ENCODE data around the gene CAMKK1. TPM values are rescaled to one million over a fixed set of nuclear protein-coding genes. Genes with fewer than 3 reads are reported as not detected.

The CAMKK1 gene
- total RNA-seq, 1 donor from 2014 or later = 3.6 TPM

DNA sequence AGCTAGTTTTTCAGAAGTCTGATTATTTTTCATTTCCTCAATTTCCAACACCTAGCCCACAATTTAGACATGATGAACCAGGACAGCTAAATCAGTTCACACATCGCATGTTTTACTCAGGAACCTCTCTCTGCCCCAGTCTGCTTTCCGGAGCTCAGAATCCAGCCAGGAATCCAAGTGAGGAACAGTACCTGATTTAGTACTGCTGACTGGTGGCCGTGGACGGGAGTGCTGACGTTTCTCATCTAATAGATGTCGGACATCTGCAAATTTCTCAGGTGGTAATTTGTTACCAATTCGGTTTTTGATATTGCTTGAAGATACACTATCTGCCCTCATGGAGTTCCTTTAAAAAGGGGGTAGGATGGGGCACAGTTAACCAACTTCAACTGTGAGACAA is 76.9 kb downstream of the CAMKK1 start:
- peaks cover 75 to 96% of the 10 kb centered on the region in 2 donors for H3K36me3 ChIP-seq

DNA sequence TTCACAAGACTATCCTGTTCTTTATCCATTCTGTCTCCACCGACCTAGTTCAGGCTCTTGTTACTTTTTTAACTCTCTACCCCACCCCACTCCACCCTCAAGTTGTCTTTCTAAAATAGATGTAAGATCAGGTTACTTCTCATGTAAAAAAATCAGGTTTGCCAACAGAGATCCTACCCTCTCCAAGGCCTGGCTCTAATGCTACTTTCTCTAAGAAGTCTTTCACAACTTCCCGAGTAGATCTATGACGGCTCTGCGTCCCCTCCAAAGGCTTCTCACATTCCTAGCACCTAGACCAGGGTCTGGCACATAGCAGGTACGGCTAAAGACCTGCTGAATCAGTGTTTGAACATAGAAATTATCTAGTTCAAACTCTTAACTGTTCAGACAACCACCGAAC is 77.7 kb downstream of the CAMKK1 start:
- H3K9me3 ChIP-seq = no peaks in the 10 kb centered on the region
- H3K36me3 ChIP-seq = peaks cover 70 to 96% of the 10 kb centered on the region in 2 donors
- no peaks in the 10 kb centered on the region for H3K27me3 ChIP-seq
- H3K27ac ChIP-seq = no peak overlapping the region
- H3K4me3 ChIP-seq = no peak overlapping the region
- H3K4me1 ChIP-seq = no peaks in the 10 kb centered on the region
- DNase-seq (ENCODE audit: low spot score in 2 of 2) = no peak
- TF ChIP-seq CTCF (IDR thresholded peaks at IDR 0.05) = no peak
- intact Hi-C loops (cut with DNase I) = no loop called here

More for the DNA sequence above, 76.9 kb downstream of the CAMKK1 start:
- Histone ChIP-seq H3K27ac (no peak overlapping the region), H3K4me1 (no peaks in the 10 kb centered on the region), H3K27me3 (no peaks in the 10 kb centered on the region), H3K4me3 (no peak overlapping the region), H3K9me3 (no peaks in the 10 kb centered on the region)
- no peak for TF ChIP-seq CTCF (IDR thresholded peaks at IDR 0.05)
- intact Hi-C loops (cut with DNase I) = no loop called here
- DNase-seq (ENCODE audit: low spot score in 2 of 2) = no peak

- Histone ChIP-seq H3K27me3 (no peaks in the 10 kb centered on the region), H3K9me3 (no peaks in the 10 kb centered on the region), H3K36me3 (peaks cover 70 to 97% of the 10 kb centered on the region in 2 donors), H3K4me1 (no peaks in the 10 kb centered on the region), H3K4me3 (no peak overlapping the region), H3K27ac (no peak overlapping the region)
- no peak for TF ChIP-seq CTCF (IDR thresholded peaks at IDR 0.05)
- no peak for DNase-seq (ENCODE audit: low spot score in 2 of 2)
- intact Hi-C loops (cut with DNase I) = no loop called here
Observed at GRCh38 chr17:3814361-3814760, 78.5 kb downstream of the CAMKK1 start.

- H3K9me3 ChIP-seq = no peaks in the 10 kb centered on the region
- no peak for DNase-seq (ENCODE audit: low spot score in 2 of 2)
- H3K4me1 ChIP-seq = no peaks in the 10 kb centered on the region
- intact Hi-C loops (cut with DNase I) = no loop called here
- no peak overlapping the region for H3K4me3 ChIP-seq
- no peak overlapping the region for H3K27ac ChIP-seq
- peaks cover 65 to 97% of the 10 kb centered on the region in 2 donors for H3K36me3 ChIP-seq
- no peaks in the 10 kb centered on the region for H3K27me3 ChIP-seq
- no peak for TF ChIP-seq CTCF (IDR thresholded peaks at IDR 0.05)
Observed at GRCh38 chr17:3813171-3813570, 79.7 kb downstream of the CAMKK1 start.

DNA sequence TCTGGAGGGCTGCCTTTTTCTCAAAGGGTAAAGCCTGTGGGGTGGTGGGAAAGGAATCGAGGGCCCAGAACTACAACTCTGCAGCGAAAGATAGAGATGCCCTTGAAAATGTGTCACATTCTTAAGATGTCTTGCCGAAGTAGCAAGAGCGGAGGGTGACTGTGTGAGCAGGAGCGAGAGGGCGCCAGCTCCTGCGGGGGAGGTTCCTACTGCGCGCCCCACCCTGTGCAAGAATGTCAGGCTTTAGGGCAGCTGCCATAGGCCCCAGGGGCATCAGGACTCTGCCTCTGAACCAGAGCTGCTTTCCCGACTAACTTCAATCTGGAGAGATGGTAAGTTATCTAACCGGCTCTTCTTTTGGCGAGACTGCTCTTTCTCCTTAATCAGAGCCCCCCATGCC is 80.1 kb downstream of the CAMKK1 start:
- no peaks in the 10 kb centered on the region for H3K9me3 ChIP-seq
- no peak overlapping the region for H3K4me3 ChIP-seq
- H3K27ac ChIP-seq = no peak overlapping the region
- H3K4me1 ChIP-seq = no peaks in the 10 kb centered on the region
- intact Hi-C loops (cut with DNase I) = no loop called here
- DNase-seq (ENCODE audit: low spot score in 2 of 2) = no peak
- H3K27me3 ChIP-seq = no peaks in the 10 kb centered on the region
- H3K36me3 ChIP-seq = peaks cover 66 to 98% of the 10 kb centered on the region in 2 donors
- TF ChIP-seq CTCF (IDR thresholded peaks at IDR 0.05) = no peak

- intact Hi-C loops (cut with DNase I) = no loop called here
- Histone ChIP-seq H3K4me3 (no peak overlapping the region), H3K4me1 (no peaks in the 10 kb centered on the region), H3K36me3 (peaks cover 68 to 97% of the 10 kb centered on the region in 2 donors), H3K9me3 (no peaks in the 10 kb centered on the region), H3K27me3 (no peaks in the 10 kb centered on the region), H3K27ac (no peak overlapping the region)
- no peak for DNase-seq (ENCODE audit: low spot score in 2 of 2)
- no peak for TF ChIP-seq CTCF (IDR thresholded peaks at IDR 0.05)
Observed at GRCh38 chr17:3812284-3812683, 80.6 kb downstream of the CAMKK1 start.
